NCI-H2029 (cell line): ENCODE measurements around the gene IL15.

Source experiments
- DNase-seq: peaks from one replicate; lab custom pipeline; 2025; lab: John Stamatoyannopoulos, UW

The IL15 gene

GRCh38 chr4:141772838-141773237 lies 136.5 kb downstream of the IL15 start:
- no peak for DNase-seq

- DNase-seq = no peak
These were observed 145.8 kb downstream of the IL15 start for GRCh38 chr4:141782205-141782604.
